Measurements from ENCODE around the gene SP100. TPM values are rescaled to one million over a fixed set of nuclear protein-coding genes. Genes with fewer than 3 reads are reported as not detected.

Gene SP100
- total and polyA plus RNA-seq, 2 of the 13 experiments (the other 11 are each of a cell fraction or from before 2014, with no cell fraction given) = 12.6 to 16.5 TPM

- no peak for TF ChIP-seq RORA (CRISPR knock-in tag; IDR thresholded peaks at IDR 0.05)
- TF ChIP-seq, protein P1, sequence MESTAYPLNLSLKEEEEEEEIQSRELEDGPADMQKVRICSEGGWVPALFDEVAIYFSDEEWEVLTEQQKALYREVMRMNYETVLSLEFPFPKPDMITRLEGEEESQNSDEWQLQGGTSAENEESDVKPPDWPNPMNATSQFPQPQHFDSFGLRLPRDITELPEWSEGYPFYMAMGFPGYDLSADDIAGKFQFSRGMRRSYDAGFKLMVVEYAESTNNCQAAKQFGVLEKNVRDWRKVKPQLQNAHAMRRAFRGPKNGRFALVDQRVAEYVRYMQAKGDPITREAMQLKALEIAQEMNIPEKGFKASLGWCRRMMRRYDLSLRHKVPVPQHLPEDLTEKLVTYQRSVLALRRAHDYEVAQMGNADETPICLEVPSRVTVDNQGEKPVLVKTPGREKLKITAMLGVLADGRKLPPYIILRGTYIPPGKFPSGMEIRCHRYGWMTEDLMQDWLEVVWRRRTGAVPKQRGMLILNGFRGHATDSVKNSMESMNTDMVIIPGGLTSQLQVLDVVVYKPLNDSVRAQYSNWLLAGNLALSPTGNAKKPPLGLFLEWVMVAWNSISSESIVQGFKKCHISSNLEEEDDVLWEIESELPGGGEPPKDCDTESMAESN (CRISPR knock-in tag; conservative IDR thresholded peaks at IDR 0.05) = no peak
- TF ChIP-seq PAXIP1 (CRISPR knock-in tag; conservative IDR thresholded peaks at IDR 0.05) = no peak
- TF ChIP-seq ZFP37 (CRISPR knock-in tag; IDR thresholded peaks at IDR 0.05; ENCODE audit: borderline replicate concordance) = no peak
- no peak for TF ChIP-seq LCORL (IDR thresholded peaks at IDR 0.05)
- no peak for TF ChIP-seq LCORL (CRISPR knock-in tag; IDR thresholded peaks at IDR 0.05)
- TF ChIP-seq, protein P2, sequence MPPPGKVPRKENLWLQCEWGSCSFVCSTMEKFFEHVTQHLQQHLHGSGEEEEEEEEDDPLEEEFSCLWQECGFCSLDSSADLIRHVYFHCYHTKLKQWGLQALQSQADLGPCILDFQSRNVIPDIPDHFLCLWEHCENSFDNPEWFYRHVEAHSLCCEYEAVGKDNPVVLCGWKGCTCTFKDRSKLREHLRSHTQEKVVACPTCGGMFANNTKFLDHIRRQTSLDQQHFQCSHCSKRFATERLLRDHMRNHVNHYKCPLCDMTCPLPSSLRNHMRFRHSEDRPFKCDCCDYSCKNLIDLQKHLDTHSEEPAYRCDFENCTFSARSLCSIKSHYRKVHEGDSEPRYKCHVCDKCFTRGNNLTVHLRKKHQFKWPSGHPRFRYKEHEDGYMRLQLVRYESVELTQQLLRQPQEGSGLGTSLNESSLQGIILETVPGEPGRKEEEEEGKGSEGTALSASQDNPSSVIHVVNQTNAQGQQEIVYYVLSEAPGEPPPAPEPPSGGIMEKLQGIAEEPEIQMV (CRISPR knock-in tag; IDR thresholded peaks at IDR 0.05; ENCODE audit: low read depth) = no peak
Observed at GRCh38 chr2:230564805-230565779, 149.1 kb downstream of the SP100 start (continued).

Data from HepG2 (cell line).